HUES6 (cell line): ENCODE data around the gene KCNQ4.
A peak's percentile ranks its signal among the peaks of the same experiment; 100 is the strongest.

Experiments
- H3K27ac ChIP-seq: 2 replicates; pipeline ENCODE4 v1.7.0; 2013; ENCODE audit warnings: low read depth, mild to moderate bottlenecking, low read length, inconsistent platforms
- H3K27me3 ChIP-seq: 2 replicates; pipeline ENCODE4 v1.6.1; 2013; ENCODE audit warnings: low read length; ENCODE audit not compliant: control insufficient read depth, insufficient read depth
- H3K36me3 ChIP-seq: 2 replicates; pipeline ENCODE4 v1.6.1; 2013; ENCODE audit warnings: low read length; ENCODE audit not compliant: control insufficient read depth, insufficient read depth
- H3K4me1 ChIP-seq: 2 replicates; pipeline ENCODE4 v1.6.1; 2013; ENCODE audit warnings: low read length; ENCODE audit not compliant: control insufficient read depth, insufficient read depth
- H3K4me3 ChIP-seq: 2 replicates; pipeline ENCODE4 v1.5.1; 2013; ENCODE audit warnings: low read depth, low read length
- H3K9ac ChIP-seq: one replicate; pipeline ENCODE4 v1.6.1; 2013; ENCODE audit warnings: mild to moderate bottlenecking, low read length
- H3K9me3 ChIP-seq: 2 replicates; pipeline ENCODE4 v1.6.1; 2013; ENCODE audit warnings: low read depth, low read length; ENCODE audit not compliant: control insufficient read depth, insufficient read depth

KCNQ4 gene

GRCh38 chr1:40799351-40799867 is 15.8 kb downstream of the KCNQ4 start:
- Histone ChIP-seq H3K9me3 (no peaks in the 10 kb centered on the region), H3K36me3 (no peaks in the 10 kb centered on the region), H3K9ac (no peak overlapping the region), H3K4me1 (peaks cover 22% of the 10 kb centered on the region), H3K27me3 (peaks cover 10% of the 10 kb centered on the region), H3K27ac (no peak overlapping the region), H3K4me3 (no peak overlapping the region)

GRCh38 chr1:40801742-40802077 is 18.1 kb downstream of the KCNQ4 start:
- Histone ChIP-seq H3K9me3 (no peaks in the 10 kb centered on the region), H3K27me3 (peaks cover 10% of the 10 kb centered on the region), H3K4me1 (peaks cover 24% of the 10 kb centered on the region), H3K27ac (no peak overlapping the region), H3K4me3 (peak overlapping the region; percentile 43), H3K36me3 (no peaks in the 10 kb centered on the region), H3K9ac (no peak overlapping the region)

GRCh38 chr1:40802078-40802741 is 18.6 kb downstream of the KCNQ4 start:
- Histone ChIP-seq H3K4me1 (peaks cover 29% of the 10 kb centered on the region), H3K27ac (no peak overlapping the region), H3K9me3 (no peaks in the 10 kb centered on the region), H3K36me3 (no peaks in the 10 kb centered on the region), H3K27me3 (peaks cover 10% of the 10 kb centered on the region), H3K4me3 (peak overlapping the region; percentile 51), H3K9ac (no peak overlapping the region)

- Histone ChIP-seq H3K4me3 (peak overlapping the region; percentile 51), H3K4me1 (peaks cover 35% of the 10 kb centered on the region), H3K9ac (no peak overlapping the region)
These were observed 19.1 kb downstream of the KCNQ4 start for GRCh38 chr1:40802742-40803113.

GRCh38 chr1:40803447-40803846 is 19.9 kb downstream of the KCNQ4 start:
- Histone ChIP-seq H3K27ac (no peak overlapping the region), H3K4me3 (no peak overlapping the region), H3K4me1 (peaks cover 36% of the 10 kb centered on the region), H3K36me3 (no peaks in the 10 kb centered on the region), H3K27me3 (peaks cover 10% of the 10 kb centered on the region), H3K9ac (no peak overlapping the region), H3K9me3 (no peaks in the 10 kb centered on the region)

More at GRCh38 chr1:40802742-40803113, 19.1 kb downstream of the KCNQ4 start:
- Histone ChIP-seq H3K27me3 (peaks cover 10% of the 10 kb centered on the region), H3K36me3 (no peaks in the 10 kb centered on the region), H3K27ac (no peak overlapping the region), H3K9me3 (no peaks in the 10 kb centered on the region)

- Histone ChIP-seq H3K36me3 (no peaks in the 10 kb centered on the region), H3K9ac (no peak overlapping the region), H3K9me3 (no peaks in the 10 kb centered on the region), H3K4me3 (no peak overlapping the region), H3K27me3 (peaks cover 10% of the 10 kb centered on the region), H3K27ac (no peak overlapping the region), H3K4me1 (peaks cover 36% of the 10 kb centered on the region)
These were observed 20.3 kb downstream of the KCNQ4 start for GRCh38 chr1:40803902-40804301.

- no peak overlapping the region for H3K9ac ChIP-seq
- peaks cover 4% of the 10 kb centered on the region; the same call in 1 of the 2 replicates for H3K27me3 ChIP-seq
- H3K4me1 ChIP-seq: peaks cover 36% of the 10 kb centered on the region
- H3K9me3 ChIP-seq: no peaks in the 10 kb centered on the region
- H3K4me3 ChIP-seq: no peak overlapping the region
- no peak overlapping the region for H3K27ac ChIP-seq
- no peaks in the 10 kb centered on the region for H3K36me3 ChIP-seq
These were observed 22.7 kb downstream of the KCNQ4 start for GRCh38 chr1:40806240-40806639.

- H3K36me3 ChIP-seq: no peaks in the 10 kb centered on the region
- no peak overlapping the region for H3K4me3 ChIP-seq
These were observed 23.4 kb downstream of the KCNQ4 start for GRCh38 chr1:40806731-40807695.

GRCh38 chr1:40808002-40808401 is 24.4 kb downstream of the KCNQ4 start:
- no peak overlapping the region for H3K9ac ChIP-seq
- H3K27ac ChIP-seq: no peak overlapping the region

More at GRCh38 chr1:40806731-40807695, 23.4 kb downstream of the KCNQ4 start:
- H3K4me1 ChIP-seq: peaks cover 32% of the 10 kb centered on the region
- no peak overlapping the region for H3K27ac ChIP-seq
- no peaks in the 10 kb centered on the region for H3K9me3 ChIP-seq
- H3K9ac ChIP-seq: no peak overlapping the region
- no peaks in the 10 kb centered on the region; the same call in 1 of the 2 replicates for H3K27me3 ChIP-seq

GRCh38 chr1:40808444-40808843 is 24.9 kb downstream of the KCNQ4 start:
- peaks cover 22% of the 10 kb centered on the region for H3K4me1 ChIP-seq
- H3K9me3 ChIP-seq: no peaks in the 10 kb centered on the region
- no peak overlapping the region for H3K27ac ChIP-seq
- no peaks in the 10 kb centered on the region for H3K36me3 ChIP-seq
- H3K4me3 ChIP-seq: no peak overlapping the region
- H3K27me3 ChIP-seq: no peaks in the 10 kb centered on the region; the same call in 1 of the 2 replicates
- no peak overlapping the region for H3K9ac ChIP-seq

More at GRCh38 chr1:40808002-40808401, 24.4 kb downstream of the KCNQ4 start:
- H3K4me3 ChIP-seq: no peak overlapping the region
- no peaks in the 10 kb centered on the region for H3K9me3 ChIP-seq
- H3K36me3 ChIP-seq: no peaks in the 10 kb centered on the region
- no peaks in the 10 kb centered on the region; the same call in 1 of the 2 replicates for H3K27me3 ChIP-seq
- peaks cover 26% of the 10 kb centered on the region for H3K4me1 ChIP-seq

GRCh38 chr1:40808909-40809308 is 25.3 kb downstream of the KCNQ4 start:
- Histone ChIP-seq H3K27ac (no peak overlapping the region), H3K36me3 (no peaks in the 10 kb centered on the region), H3K4me1 (peaks cover 17% of the 10 kb centered on the region), H3K27me3 (no peaks in the 10 kb centered on the region; the same call in 1 of the 2 replicates), H3K9me3 (no peaks in the 10 kb centered on the region), H3K4me3 (no peak overlapping the region), H3K9ac (no peak overlapping the region)
